AG09309 (cell line): ENCODE results near the gene AUTS2.

Experiments used
- DNase-seq: peaks from one replicate; pipeline ENCODE4 v3.0.0-alpha.2; 2010; ENCODE audit warnings: low read depth
- H3K4me3 ChIP-seq: 2 replicates; pipeline ENCODE4 v1.5.1; 2011; ENCODE audit warnings: mild to moderate bottlenecking, low read depth, low read length, moderate library complexity; ENCODE audit not compliant: control insufficient read depth
- TF ChIP-seq, protein P1 (sequence below): IDR thresholded peaks from 2 replicates; pipeline ENCODE4 v1.5.1; 2011; ENCODE audit warnings: mild to moderate bottlenecking, low read depth, low read length, inconsistent platforms; ENCODE audit not compliant: insufficient read depth, control insufficient read depth; ENCODE audit errors: missing control alignments

Gene AUTS2

DNA sequence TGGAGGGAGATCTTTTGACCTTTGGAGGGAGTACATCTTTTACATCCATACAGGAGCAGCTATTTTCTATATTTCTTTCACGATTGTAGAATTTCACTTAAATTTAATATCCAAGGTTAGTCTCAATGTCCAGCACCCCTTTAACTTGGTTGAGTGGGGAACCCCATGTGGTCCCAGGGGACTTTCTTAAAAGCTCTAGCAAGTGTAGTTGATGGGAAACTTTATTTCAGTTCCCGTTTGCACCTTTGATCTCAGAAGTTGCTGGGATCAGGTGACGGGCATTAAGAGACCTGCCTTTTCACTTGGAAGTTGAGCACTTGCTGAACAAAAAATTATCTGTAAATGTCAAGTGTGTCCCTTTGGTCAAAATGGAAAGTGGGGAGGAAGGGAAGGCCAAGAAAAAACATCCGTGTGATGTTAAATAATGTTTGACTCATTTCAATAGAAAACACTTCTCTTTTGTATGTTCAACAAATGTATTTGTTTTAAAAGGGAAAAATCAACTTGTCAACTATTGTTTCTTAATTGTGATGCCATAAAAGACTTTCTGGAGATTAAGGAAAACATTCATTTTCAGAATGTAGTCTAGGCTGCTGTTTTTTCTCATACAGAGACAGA, 1163.5 kb downstream of the AUTS2 start:
- no peak overlapping the region for H3K4me3 ChIP-seq
- DNase-seq = no peak
- TF ChIP-seq, protein P1, sequence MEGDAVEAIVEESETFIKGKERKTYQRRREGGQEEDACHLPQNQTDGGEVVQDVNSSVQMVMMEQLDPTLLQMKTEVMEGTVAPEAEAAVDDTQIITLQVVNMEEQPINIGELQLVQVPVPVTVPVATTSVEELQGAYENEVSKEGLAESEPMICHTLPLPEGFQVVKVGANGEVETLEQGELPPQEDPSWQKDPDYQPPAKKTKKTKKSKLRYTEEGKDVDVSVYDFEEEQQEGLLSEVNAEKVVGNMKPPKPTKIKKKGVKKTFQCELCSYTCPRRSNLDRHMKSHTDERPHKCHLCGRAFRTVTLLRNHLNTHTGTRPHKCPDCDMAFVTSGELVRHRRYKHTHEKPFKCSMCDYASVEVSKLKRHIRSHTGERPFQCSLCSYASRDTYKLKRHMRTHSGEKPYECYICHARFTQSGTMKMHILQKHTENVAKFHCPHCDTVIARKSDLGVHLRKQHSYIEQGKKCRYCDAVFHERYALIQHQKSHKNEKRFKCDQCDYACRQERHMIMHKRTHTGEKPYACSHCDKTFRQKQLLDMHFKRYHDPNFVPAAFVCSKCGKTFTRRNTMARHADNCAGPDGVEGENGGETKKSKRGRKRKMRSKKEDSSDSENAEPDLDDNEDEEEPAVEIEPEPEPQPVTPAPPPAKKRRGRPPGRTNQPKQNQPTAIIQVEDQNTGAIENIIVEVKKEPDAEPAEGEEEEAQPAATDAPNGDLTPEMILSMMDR = no peak

DNA sequence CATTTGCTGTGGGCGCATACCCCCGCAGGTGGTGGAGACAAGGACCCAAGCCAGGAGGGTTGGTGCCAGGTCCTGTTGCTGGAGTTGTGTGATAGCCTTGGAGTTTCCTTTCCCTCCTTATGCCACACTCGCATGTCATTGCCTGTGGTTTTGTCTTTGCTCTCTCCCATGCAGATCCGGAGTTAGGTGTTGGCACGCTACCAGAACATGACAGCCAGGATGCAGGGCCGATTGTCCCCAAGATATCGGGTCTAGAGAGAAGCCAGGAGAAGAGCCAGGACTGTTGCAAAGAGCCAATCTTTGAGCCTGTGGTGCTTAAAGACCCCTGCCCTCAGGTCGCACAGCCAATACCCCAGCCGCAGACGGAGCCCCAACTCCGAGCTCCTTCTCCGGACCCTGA, 1164.4 kb downstream of the AUTS2 start:
- TF ChIP-seq, protein P1 = no peak
- no peak overlapping the region for H3K4me3 ChIP-seq
- no peak for DNase-seq

DNA sequence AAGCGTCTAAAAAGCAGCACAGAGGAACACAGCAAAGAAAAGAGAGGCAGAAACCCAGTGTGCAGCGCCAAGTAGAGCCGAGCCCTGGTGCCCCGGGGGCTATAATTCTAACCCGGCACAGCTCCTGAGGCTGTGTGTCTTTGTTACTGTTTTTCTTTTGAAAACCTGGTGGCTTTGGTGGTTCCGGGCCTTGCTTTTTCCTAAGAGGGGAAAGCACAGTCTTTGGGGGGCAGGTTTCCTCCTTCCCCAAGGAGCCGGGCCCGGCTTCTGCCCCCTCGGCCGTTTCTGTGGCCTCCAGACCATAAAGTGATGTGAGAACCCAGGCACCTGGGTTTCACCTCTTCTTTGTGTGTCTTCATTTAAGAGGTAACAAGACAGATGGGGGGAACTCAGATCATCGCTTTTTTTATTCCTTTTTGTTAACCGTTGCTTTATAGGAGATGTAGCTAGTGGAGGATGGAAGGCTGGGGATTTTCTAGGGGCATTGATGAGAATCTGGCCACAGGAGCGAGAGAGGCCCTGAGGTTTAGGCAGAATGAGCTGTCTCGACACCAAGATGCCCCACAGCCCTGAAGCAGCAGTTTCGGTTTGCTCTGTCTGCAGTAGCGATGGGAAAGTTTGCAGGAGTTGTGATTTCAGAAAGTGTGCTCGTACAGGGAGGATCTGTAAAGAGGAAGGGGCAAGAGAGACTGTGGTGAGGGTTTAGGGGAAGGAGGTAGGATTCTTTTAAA, 1165.9 kb downstream of the AUTS2 start:
- TF ChIP-seq, protein P1 = no peak
- no peak for DNase-seq
- no peak overlapping the region for H3K4me3 ChIP-seq

DNA sequence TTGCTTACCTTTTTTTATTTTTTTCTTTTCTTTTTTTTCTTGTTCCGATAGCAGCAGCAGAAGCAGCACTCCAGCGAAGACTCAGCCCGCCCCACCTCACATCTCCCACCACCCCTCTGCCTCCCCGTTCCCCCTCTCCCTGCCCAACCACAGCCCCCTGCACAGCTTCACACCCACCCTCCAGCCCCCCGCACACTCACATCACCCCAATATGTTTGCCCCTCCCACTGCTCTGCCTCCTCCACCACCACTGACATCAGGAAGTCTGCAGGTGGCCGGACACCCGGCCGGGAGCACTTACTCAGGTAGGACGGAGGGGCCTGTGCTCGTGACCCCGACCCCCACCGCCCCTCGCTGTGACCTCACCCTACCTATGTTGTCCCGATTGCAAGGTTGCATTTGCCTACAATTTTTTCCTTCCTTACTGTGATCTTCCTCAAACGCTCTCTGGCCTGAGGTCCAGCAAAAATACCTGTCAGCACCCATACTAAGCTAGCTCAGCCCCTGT, 1166.5 kb downstream of the AUTS2 start:
- no peak overlapping the region for H3K4me3 ChIP-seq
- TF ChIP-seq, protein P1 = no peak

DNA sequence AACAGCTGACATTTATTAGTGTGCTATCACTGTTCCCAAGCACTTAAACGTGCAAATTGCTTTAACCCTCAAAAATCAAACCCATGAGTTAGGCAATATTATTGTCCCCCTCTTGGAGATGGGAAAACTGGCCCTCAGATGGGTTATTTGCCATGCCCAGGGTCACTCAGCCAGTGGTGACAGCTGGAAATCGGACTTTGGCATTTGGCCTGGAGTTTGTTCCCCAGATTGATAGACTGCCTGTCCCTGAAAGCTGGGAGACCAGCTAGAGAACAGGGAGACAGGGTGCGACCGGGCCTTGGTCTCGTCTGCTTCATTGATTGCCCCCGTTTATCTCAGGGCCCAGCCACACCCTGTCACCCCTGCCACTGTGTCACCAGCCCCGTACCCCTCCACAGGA, 1167.4 kb downstream of the AUTS2 start:
- TF ChIP-seq, protein P1 = no peak
- no peak for DNase-seq
- no peak overlapping the region for H3K4me3 ChIP-seq

More for the DNA sequence above, 1166.5 kb downstream of the AUTS2 start:
- no peak for DNase-seq

DNA sequence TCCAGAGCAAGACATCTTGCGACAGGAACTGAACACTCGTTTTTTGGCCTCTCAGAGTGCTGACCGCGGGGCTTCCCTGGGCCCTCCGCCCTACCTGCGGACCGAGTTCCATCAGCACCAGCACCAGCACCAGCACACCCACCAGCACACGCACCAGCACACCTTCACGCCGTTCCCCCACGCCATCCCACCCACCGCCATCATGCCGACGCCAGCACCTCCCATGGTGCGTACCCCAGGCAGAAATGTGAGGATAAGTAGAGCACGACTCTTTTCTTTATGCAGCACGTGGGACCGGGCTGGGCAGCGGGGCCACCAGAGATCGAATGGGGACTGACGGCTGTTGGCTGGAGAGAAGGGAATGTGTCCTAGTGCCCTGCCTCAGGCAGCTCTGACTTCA, 1167.8 kb downstream of the AUTS2 start:
- TF ChIP-seq, protein P1 = no peak
- H3K4me3 ChIP-seq = no peak overlapping the region
- DNase-seq = no peak
